ENCODE results near the gene REM1.

GRCh38 chr20:31430568-31431115, 44.4 kb upstream of the REM1 start:
- no peak for TF ChIP-seq CTCF (IDR thresholded peaks at IDR 0.05)
- no peak for TF ChIP-seq POLR2A (IDR thresholded peaks at IDR 0.05)
- TF ChIP-seq POLR2AphosphoS5 (IDR thresholded peaks at IDR 0.05): no peak
- no peak for TF ChIP-seq EP300 (IDR thresholded peaks at IDR 0.05)

All from suprapubic skin (tissue), 4 donors.